ENCODE results near the gene SURF1. TPM values are rescaled to one million over a fixed set of nuclear protein-coding genes. Genes with fewer than 3 reads are reported as not detected.
A peak's percentile ranks its signal among the peaks of the same experiment; 100 is the strongest.

The SURF1 gene, protein sequence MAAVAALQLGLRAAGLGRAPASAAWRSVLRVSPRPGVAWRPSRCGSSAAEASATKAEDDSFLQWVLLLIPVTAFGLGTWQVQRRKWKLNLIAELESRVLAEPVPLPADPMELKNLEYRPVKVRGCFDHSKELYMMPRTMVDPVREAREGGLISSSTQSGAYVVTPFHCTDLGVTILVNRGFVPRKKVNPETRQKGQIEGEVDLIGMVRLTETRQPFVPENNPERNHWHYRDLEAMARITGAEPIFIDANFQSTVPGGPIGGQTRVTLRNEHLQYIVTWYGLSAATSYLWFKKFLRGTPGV
- 10 to 100 TPM; 45.1 to 54.4 TPM for total RNA-seq
- 40.7 TPM for polyA plus RNA-seq (2013, experiment 1 of 2)
- 33.0 TPM for polyA plus RNA-seq (2013, experiment 2 of 2)
- long read RNA-seq, experiment 1, transcript SURF1-201 (9 exons, 1,093 nt) = major isoform, 27 of 42 reads
- long read RNA-seq, experiment 1, partial matches to known transcripts = 10 of 42 reads
- long read RNA-seq, experiment 1, other reads (novel, unspliced or antisense) = 5 of 42 reads
- long read RNA-seq, experiment 2, transcript SURF1-201 (9 exons, 1,093 nt) = major isoform, 61 of 76 reads
- long read RNA-seq, experiment 2, transcript SURF1-205 (8 exons, 991 nt) = minor isoform, 7 of 76 reads
- long read RNA-seq, experiment 2, partial matches to known transcripts = 2 of 76 reads
- long read RNA-seq, experiment 2, other reads (novel, unspliced or antisense) = 5 of 76 reads
- long read RNA-seq, experiment 3, transcript SURF1-201 (9 exons, 1,093 nt) = major isoform, 9 of 15 reads
- long read RNA-seq, experiment 3, partial matches to known transcripts = 0 of 15 reads
- long read RNA-seq, experiment 3, other reads (novel, unspliced or antisense) = 3 of 15 reads
- long read RNA-seq, experiment 4, transcript SURF1-205 (8 exons, 991 nt) = major isoform, 8 of 15 reads
- long read RNA-seq, experiment 4, partial matches to known transcripts = 0 of 15 reads
- long read RNA-seq, experiment 4, other reads (novel, unspliced or antisense) = 5 of 15 reads

DNA sequence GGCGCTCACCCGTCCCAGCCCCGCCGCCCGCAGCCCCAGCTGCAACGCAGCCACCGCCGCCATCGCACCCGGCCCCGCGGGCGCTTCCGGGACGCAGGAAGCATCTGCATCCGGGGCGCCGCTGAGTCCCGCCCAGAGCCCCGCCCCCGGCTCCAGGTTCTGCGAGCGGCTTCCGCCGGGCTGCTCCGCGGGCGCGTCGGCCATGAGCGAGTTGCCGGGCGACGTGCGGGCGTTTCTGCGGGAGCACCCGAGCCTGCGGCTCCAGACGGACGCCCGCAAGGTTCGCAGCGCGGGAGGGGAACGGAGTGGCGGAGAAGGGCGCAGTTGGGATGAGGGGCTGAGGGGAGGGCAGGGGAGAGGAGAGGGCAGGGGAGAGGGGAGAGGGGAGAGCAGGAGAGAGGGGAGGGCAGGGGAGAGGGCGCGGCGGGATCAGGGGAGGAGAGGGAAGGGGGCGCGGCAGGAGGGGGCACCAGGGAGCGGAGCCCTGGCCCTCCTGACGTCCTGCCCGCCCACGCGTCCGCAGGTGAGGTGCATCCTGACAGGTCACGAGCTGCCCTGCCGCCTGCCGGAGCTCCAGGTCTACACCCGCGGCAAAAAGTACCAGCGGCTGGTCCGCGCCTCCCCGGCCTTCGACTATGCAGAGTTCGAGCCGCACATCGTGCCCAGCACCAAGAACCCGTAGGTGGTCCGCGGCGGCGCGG is at the start of gene SURF1, which contains the start of gene SURF2:
TSS of gene SURF1 (minus strand) at position 97 of the 701 bp plus-strand sequence. CDS start at position 63, 34 bp downstream.
TSS of gene SURF2 (plus strand) at position 160 of the 701 bp plus-strand sequence. CDS start at position 203, 43 bp downstream.
- Histone ChIP-seq H3K27ac (ENCODE audit: low read depth, low read length) (no peak within 1 kb of the TSS), H3K9me3 (ENCODE audit: control insufficient read depth, low read length) (no peaks in the 10 kb centered on the region), H3K4me1 (ENCODE audit: control insufficient read depth, insufficient read depth, low read length) (no peaks in the 10 kb centered on the region), H3K36me3 (ENCODE audit: control insufficient read depth, insufficient read depth, low read length) (peaks cover 44% of the 10 kb centered on the region), H3K4me3 (ENCODE audit: low read length) (peak within 1 kb of the TSS; percentile 88), H3K27me3 (ENCODE audit: control insufficient read depth, insufficient read depth, low read length, poor library complexity, severe bottlenecking) (no peaks in the 10 kb centered on the region), H3K9ac (ENCODE audit: extremely low read depth, low read length, poor library complexity, severe bottlenecking) (peak within 1 kb of the TSS; percentile 52)
- TF ChIP-seq, protein P1, sequence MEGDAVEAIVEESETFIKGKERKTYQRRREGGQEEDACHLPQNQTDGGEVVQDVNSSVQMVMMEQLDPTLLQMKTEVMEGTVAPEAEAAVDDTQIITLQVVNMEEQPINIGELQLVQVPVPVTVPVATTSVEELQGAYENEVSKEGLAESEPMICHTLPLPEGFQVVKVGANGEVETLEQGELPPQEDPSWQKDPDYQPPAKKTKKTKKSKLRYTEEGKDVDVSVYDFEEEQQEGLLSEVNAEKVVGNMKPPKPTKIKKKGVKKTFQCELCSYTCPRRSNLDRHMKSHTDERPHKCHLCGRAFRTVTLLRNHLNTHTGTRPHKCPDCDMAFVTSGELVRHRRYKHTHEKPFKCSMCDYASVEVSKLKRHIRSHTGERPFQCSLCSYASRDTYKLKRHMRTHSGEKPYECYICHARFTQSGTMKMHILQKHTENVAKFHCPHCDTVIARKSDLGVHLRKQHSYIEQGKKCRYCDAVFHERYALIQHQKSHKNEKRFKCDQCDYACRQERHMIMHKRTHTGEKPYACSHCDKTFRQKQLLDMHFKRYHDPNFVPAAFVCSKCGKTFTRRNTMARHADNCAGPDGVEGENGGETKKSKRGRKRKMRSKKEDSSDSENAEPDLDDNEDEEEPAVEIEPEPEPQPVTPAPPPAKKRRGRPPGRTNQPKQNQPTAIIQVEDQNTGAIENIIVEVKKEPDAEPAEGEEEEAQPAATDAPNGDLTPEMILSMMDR (conservative IDR thresholded peaks at IDR 0.05) = peak; percentile 40
- H3K9me3 Mint-ChIP-seq = no peaks in the 10 kb centered on the region
- peaks cover 36% of the 10 kb centered on the region for H3K36me3 Mint-ChIP-seq (ENCODE audit: low read depth)
- DNase-seq = peak; percentile 95
- 0% methylated on average over 9 to 78 of the region's 78 CpGs for WGBS, 2 experiments (ENCODE audit: insufficient coverage in 1 of 2, insufficient read length in 1 of 2)
- H3K4me1 Mint-ChIP-seq = peaks cover 3% of the 10 kb centered on the region
- peak within 1 kb of the TSS; percentile 94 for H3K27ac Mint-ChIP-seq
- H3K27me3 Mint-ChIP-seq (ENCODE audit: insufficient read depth) = no peaks in the 10 kb centered on the region
- H3K4me3 Mint-ChIP-seq = peak within 1 kb of the TSS; percentile 89

DNA sequence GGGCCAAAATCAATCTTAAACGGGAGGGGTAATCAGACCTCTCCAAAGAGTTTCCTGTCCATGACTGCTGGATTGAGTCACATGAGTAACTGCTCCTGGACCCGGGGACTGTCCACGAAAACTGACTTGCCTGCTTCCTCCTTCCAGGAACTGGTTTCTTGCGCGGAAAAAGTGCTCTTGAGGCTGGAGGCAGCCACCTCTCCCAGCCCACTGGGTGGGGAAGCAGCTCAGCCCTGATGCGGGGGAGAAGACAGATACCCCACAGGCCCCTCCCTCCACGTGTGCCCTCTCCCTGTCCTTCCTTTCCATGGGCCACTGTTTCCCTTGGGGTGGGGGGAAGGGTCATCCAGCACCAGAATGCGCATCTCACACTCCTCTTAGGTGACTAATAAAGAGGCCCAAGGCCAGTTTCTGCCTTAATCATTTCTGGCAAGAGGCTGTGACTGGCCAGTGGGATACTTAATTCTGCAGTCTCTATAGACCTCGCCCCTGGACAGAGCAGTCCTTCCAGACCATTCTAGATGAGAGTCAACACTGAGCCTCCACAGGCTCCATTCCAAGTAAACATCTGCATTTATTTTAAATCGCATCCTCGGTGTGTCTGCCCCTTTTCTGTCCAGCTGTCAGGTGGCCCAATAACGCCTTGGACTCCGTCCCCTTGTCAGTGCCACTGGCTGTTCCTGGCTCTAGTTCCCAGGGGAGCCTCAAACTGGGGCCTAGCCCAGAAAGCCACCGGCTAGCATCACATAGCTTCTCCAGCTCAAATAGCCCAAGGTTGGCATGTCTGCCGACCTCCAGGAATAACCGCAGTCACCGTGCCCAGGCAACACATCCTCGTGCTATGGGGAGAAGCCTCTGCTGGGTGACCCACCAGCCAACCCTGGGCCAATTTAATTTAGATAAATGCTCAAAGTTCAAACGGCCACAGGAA is 49.5 kb upstream of the SURF1 start:
- Histone ChIP-seq H3K27ac (ENCODE audit: low read depth, low read length) (no peak overlapping the region), H3K36me3 (ENCODE audit: control insufficient read depth, insufficient read depth, low read length) (peaks cover 46% of the 10 kb centered on the region), H3K4me3 (ENCODE audit: low read length) (no peak overlapping the region), H3K27me3 (ENCODE audit: control insufficient read depth, insufficient read depth, low read length, poor library complexity, severe bottlenecking) (no peaks in the 10 kb centered on the region), H3K9ac (ENCODE audit: extremely low read depth, low read length, poor library complexity, severe bottlenecking) (no peak overlapping the region), H3K4me1 (ENCODE audit: control insufficient read depth, insufficient read depth, low read length) (no peaks in the 10 kb centered on the region), H3K9me3 (ENCODE audit: control insufficient read depth, low read length) (no peaks in the 10 kb centered on the region)
- peaks cover 50% of the 10 kb centered on the region for H3K36me3 Mint-ChIP-seq (ENCODE audit: low read depth)
- H3K9me3 Mint-ChIP-seq = no peaks in the 10 kb centered on the region
- H3K4me1 Mint-ChIP-seq = no peaks in the 10 kb centered on the region
- 87 to 89% methylated on average over 13 to 19 of the region's 19 CpGs for WGBS, 2 experiments (ENCODE audit: insufficient coverage in 1 of 2, insufficient read length in 1 of 2)
- no peak for DNase-seq
- peak overlapping the region; percentile 39 for H3K27ac Mint-ChIP-seq
- TF ChIP-seq, protein P1 (conservative IDR thresholded peaks at IDR 0.05) = no peak
- no peaks in the 10 kb centered on the region for H3K27me3 Mint-ChIP-seq (ENCODE audit: insufficient read depth)
- no peak overlapping the region for H3K4me3 Mint-ChIP-seq

Measured in endodermal cell (in vitro differentiated cells).